HepG2 (cell line): ENCODE results near the gene SYN1. TPM values are rescaled to one million over a fixed set of nuclear protein-coding genes. Genes with fewer than 3 reads are reported as not detected.
A peak's percentile ranks its signal among the peaks of the same experiment; 100 is the strongest.

Source experiments
- CEBPB ChIP-seq: IDR thresholded peaks from 2 replicates; pipeline ENCODE4 v1.6.1; 2011; ENCODE audit warnings: low read depth, low read length, improper control_type of control experiment, borderline replicate concordance
- DRAP1 ChIP-seq: IDR thresholded peaks from 2 replicates; pipeline ENCODE4 v1.6.1; 2016; ENCODE audit warnings: missing genetic modification reagents, missing compliant biosample characterization
- ELF4 ChIP-seq: sonication (generic); formaldehyde crosslinking; IDR thresholded peaks from 2 replicates; pipeline ENCODE4 v1.5.0; 2020; ENCODE audit warnings: missing genetic modification reagents, mild to moderate bottlenecking, moderate library complexity, borderline replicate concordance
- ETV6 ChIP-seq: sonication (generic); formaldehyde crosslinking; conservative IDR thresholded peaks from 2 replicates; pipeline ENCODE4 v1.4.0; 2020; ENCODE audit warnings: missing genetic modification reagents
- GABPA ChIP-seq, 2 experiments: IDR thresholded peaks; 2 replicates each; pipeline ENCODE4 v1.6.1; 2011 to 2016; ENCODE audit warnings: low read depth in 2 of 2, low read length in 1 of 2, missing biosample characterization in 1 of 2, missing genetic modification characterization in 1 of 2
- GLMP ChIP-seq: sonication (generic); formaldehyde crosslinking; IDR thresholded peaks from 2 replicates; pipeline ENCODE4 v1.9.0; 2021; ENCODE audit warnings: missing genetic modification reagents, mild to moderate bottlenecking, borderline replicate concordance
- IKZF1 ChIP-seq: fragments of 450-650 bp; IDR thresholded peaks from 2 replicates; pipeline ENCODE4 v1.7.1; 2016
- MTA3 ChIP-seq: sonication (generic); formaldehyde crosslinking; IDR thresholded peaks from 2 replicates; pipeline ENCODE4 v1.4.0; 2020; ENCODE audit warnings: missing genetic modification reagents
- MXD3 ChIP-seq: IDR thresholded peaks from 2 replicates; pipeline ENCODE4 v1.6.1; 2016; ENCODE audit warnings: mild to moderate bottlenecking, missing biosample characterization, missing genetic modification reagents
- NFYB ChIP-seq: sonication (generic); formaldehyde crosslinking; IDR thresholded peaks from 2 replicates; pipeline ENCODE4 v1.4.0; 2020; ENCODE audit warnings: missing genetic modification reagents
- POLR2G ChIP-seq: fragments of 200-400 bp; formaldehyde crosslinking; IDR thresholded peaks from 2 replicates; pipeline ENCODE4 v1.6.1; 2018; ENCODE audit warnings: mild to moderate bottlenecking, low read depth, low read length, moderate library complexity
- RAD51 ChIP-seq: fragments of 450-650 bp; IDR thresholded peaks from 2 replicates; pipeline ENCODE4 v1.6.1; 2016; ENCODE audit warnings: borderline replicate concordance
- RFXANK ChIP-seq: IDR thresholded peaks from 2 replicates; pipeline ENCODE4 v1.6.1; 2016
- SATB2 ChIP-seq: sonication (generic); formaldehyde crosslinking; IDR thresholded peaks from 2 replicates; pipeline ENCODE4 v1.5.0; 2020; ENCODE audit warnings: missing genetic modification reagents
- SIX1 ChIP-seq: sonication (generic); formaldehyde crosslinking; IDR thresholded peaks from 2 replicates; pipeline ENCODE4 v1.4.0; 2020; ENCODE audit warnings: missing genetic modification reagents, borderline replicate concordance
- THAP9 ChIP-seq: sonication (generic); formaldehyde crosslinking; IDR thresholded peaks from 2 replicates; pipeline ENCODE4; 2020; ENCODE audit warnings: missing genetic modification reagents, mild to moderate bottlenecking, borderline replicate concordance
- ZBTB33 ChIP-seq: sonication (generic); formaldehyde crosslinking; IDR thresholded peaks from 2 replicates; pipeline ENCODE4 v1.4.0; 2020; ENCODE audit warnings: missing genetic modification reagents
- ZFP36L2 ChIP-seq: sonication (generic); formaldehyde crosslinking; IDR thresholded peaks from 2 replicates; pipeline ENCODE4 v1.4.0; 2020; ENCODE audit warnings: missing genetic modification reagents
- ZNF234 ChIP-seq: sonication (generic); formaldehyde crosslinking; conservative IDR thresholded peaks from 2 replicates; pipeline ENCODE4 v1.5.1; 2020; ENCODE audit warnings: mild to moderate bottlenecking, missing genetic modification reagents
- ZNF44 ChIP-seq: sonication (generic); formaldehyde crosslinking; IDR thresholded peaks from 2 replicates; pipeline ENCODE4 v1.5.1; 2020; ENCODE audit warnings: mild to moderate bottlenecking, missing genetic modification reagents
- ZNF451 ChIP-seq: sonication (generic); formaldehyde crosslinking; IDR thresholded peaks from 2 replicates; pipeline ENCODE4 v1.5.0; 2020; ENCODE audit warnings: mild to moderate bottlenecking, missing genetic modification reagents
- ZNF619 ChIP-seq: sonication (generic); formaldehyde crosslinking; IDR thresholded peaks from 2 replicates; pipeline ENCODE4 v1.4.0; 2020; ENCODE audit warnings: mild to moderate bottlenecking, missing genetic modification reagents
- ZSCAN12 ChIP-seq: sonication (generic); formaldehyde crosslinking; IDR thresholded peaks from 2 replicates; pipeline ENCODE4 v1.9.0; 2021; ENCODE audit warnings: mild to moderate bottlenecking, missing genetic modification reagents
- ZSCAN20 ChIP-seq: sonication (generic); formaldehyde crosslinking; IDR thresholded peaks from 2 replicates; pipeline ENCODE4 v1.4.0; 2020; ENCODE audit warnings: missing genetic modification reagents, mild to moderate bottlenecking, borderline replicate concordance
- polyA plus RNA-seq, 8 experiments: library from polyadenylated mRNA; depleted of rRNA in 3 of 8; stranded (reverse) in 7 of 8; unstranded in 1 of 8; fragments of >200 nt; fragmentation: Illumina TruSeq in 4 of 8; extraction: Trizol in 4 of 8; gene quantifications; 2 replicates each; pipeline versions ENCODE4 v1.2.1 to v1.2.3, GENCODE V29; 2011 to 2016; ENCODE audit warnings: low read depth in 4 of 8, missing spikeins in 1 of 8, mixed read lengths in 1 of 8; ENCODE audit not compliant: insufficient read depth in 1 of 8
- total RNA-seq, 5 experiments: library from RNA; depleted of rRNA; stranded (reverse); fragments of >200 nt; fragmentation: Illumina TruSeq; extraction: Trizol; gene quantifications; 2 replicates each; pipeline ENCODE4 v1.2.3, GENCODE V29; 2016; ENCODE audit warnings: low read depth in 1 of 5

SYN1 gene
- total and polyA plus RNA-seq, 2 of the 13 experiments (the other 11 are each of a cell fraction or from before 2014, with no cell fraction given), result not detected

DNA sequence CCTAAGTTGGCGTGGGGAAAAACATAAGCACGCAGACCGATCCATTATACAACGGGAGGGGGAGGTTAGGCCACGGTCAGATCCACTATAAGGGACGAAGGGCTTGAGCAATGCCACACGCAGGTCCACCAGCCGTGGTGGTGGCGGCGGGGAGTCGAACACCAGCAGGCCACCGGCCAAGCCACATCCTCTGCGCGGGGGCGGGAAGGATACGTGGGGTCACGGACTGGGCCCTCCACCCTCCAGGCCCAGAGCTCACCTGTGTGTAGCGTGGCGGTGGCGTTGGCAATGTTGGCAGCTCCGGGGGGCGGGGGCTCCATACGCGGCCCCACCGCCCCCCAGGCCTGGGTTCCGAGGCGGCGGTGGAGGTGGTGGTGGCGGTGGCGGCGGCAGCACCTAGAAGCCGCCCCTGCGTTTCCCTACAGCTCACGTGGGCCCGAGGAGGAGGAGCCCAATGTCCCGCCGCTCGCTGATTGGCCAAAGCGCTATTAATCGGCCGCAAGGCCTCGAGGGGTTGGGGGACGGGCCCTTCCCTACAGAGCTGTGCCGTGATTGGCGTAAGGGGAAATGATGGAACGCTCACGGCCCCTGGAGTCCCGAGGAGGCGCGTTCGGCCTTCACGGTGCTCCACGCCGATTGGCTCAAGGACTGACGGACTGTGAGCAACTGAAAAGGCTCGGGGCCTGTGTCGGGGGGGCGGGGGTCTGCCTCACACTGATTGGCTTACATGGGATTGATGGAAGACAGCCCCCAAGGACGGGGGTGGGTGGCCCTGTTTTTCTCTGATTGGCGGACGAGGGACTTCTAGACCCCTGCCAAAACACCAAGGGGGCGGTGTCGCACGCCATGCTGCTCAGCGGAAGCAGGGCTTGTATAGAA is 30.7 kb upstream of the SYN1 start, which contains the start of gene ELK1 (continued):
- 0 out of 2 replicates have a peak, but pooled peaks have one; percentile 13 for TF ChIP-seq DRAP1 (CRISPR knock-in tag)
- TF ChIP-seq SATB2 (CRISPR knock-in tag), result no peak
- TF ChIP-seq MXD3 (CRISPR knock-in tag), result no peak
- no peak for TF ChIP-seq RAD51
- no peak for TF ChIP-seq ETV6 (CRISPR knock-in tag)
- no peak for TF ChIP-seq ELF4 (CRISPR knock-in tag)
- TF ChIP-seq POLR2G, result peak; percentile 65
- no peak for TF ChIP-seq ZNF451 (CRISPR knock-in tag)
- TF ChIP-seq GABPA (IDR thresholded peaks at IDR 0.05; ENCODE audit: low read depth, low read length), result no peak
- TF ChIP-seq GABPA (CRISPR knock-in tag; IDR thresholded peaks at IDR 0.05; ENCODE audit: low read depth), result no peak
- TF ChIP-seq ZSCAN20, result no peak
- no peak for TF ChIP-seq RFXANK (CRISPR knock-in tag)
- TF ChIP-seq ZFP36L2 (CRISPR knock-in tag), result no peak
- TF ChIP-seq GLMP (CRISPR knock-in tag), result no peak
- no peak for TF ChIP-seq THAP9 (CRISPR knock-in tag)
- TF ChIP-seq IKZF1, result no peak
- no peak for TF ChIP-seq ZSCAN12 (CRISPR knock-in tag)
- no peak for TF ChIP-seq ZNF44 (CRISPR knock-in tag)
- TF ChIP-seq ZNF234 (CRISPR knock-in tag), result no peak
- TF ChIP-seq ZNF619 (CRISPR knock-in tag), result no peak
- no peak for TF ChIP-seq MTA3 (CRISPR knock-in tag)
- no peak for TF ChIP-seq CEBPB
- TF ChIP-seq NFYB (CRISPR knock-in tag), result peak; percentile 70
- TF ChIP-seq SIX1 (CRISPR knock-in tag), result no peak
- peak; percentile 35; the same call in 1 of the 2 replicates for TF ChIP-seq ZBTB33 (CRISPR knock-in tag)
